DND-41 (cell line): ENCODE measurements around the gene OR6B2.

Experiments
- EZH2 ChIP-seq: IDR thresholded peaks from 3 replicates; pipeline ENCODE4 v1.6.1; 2012; ENCODE audit warnings: borderline replicate concordance, low read depth, mild to moderate bottlenecking, moderate library complexity, low read length, inconsistent platforms; ENCODE audit not compliant: severe bottlenecking
- TF ChIP-seq, protein P1 (sequence below): IDR thresholded peaks from 2 replicates; pipeline ENCODE4 v1.5.1; 2012; ENCODE audit warnings: borderline replicate concordance, low read length, moderate library complexity, mild to moderate bottlenecking; ENCODE audit not compliant: poor library complexity, severe bottlenecking; ENCODE audit errors: extremely low read depth

DNA sequence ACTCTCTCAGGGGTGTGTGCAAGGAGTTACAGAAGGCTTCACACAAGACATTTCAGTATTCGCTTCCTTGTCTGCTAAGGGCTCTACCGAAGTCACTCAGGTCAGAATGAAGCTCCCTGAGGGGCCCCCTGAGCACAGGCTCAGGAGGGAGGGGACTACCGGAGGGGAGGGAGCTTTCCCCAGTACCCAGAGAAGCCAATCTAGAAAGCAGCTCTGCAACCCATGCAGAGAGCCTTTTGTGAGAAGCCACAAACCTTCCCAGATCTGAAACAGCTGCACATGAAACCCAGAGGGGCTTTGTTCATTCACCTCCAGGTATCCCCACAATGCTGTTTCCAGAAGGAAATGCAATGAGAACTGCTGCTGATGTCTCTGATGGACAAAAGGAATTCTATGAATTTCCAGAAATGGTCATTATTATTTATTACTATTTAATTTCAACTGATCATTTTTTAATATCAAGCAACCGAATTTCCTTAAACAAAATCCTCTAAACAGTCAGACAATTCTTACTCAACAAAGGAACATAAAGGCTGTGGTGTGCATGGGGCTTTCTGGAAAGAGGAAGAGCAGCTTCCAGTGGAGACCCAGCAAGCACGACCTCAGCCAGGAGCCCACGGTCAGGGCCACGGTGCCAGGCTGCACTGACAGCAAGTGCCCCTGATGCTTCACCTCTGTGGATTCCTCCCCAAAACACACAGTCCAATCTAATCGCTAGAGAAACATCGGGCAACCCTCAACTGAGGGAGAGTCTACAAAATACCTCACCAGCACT lies 47.0 kb downstream of the OR6B2 start:
- TF ChIP-seq, protein P1, sequence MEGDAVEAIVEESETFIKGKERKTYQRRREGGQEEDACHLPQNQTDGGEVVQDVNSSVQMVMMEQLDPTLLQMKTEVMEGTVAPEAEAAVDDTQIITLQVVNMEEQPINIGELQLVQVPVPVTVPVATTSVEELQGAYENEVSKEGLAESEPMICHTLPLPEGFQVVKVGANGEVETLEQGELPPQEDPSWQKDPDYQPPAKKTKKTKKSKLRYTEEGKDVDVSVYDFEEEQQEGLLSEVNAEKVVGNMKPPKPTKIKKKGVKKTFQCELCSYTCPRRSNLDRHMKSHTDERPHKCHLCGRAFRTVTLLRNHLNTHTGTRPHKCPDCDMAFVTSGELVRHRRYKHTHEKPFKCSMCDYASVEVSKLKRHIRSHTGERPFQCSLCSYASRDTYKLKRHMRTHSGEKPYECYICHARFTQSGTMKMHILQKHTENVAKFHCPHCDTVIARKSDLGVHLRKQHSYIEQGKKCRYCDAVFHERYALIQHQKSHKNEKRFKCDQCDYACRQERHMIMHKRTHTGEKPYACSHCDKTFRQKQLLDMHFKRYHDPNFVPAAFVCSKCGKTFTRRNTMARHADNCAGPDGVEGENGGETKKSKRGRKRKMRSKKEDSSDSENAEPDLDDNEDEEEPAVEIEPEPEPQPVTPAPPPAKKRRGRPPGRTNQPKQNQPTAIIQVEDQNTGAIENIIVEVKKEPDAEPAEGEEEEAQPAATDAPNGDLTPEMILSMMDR, result no peak
- no peak for TF ChIP-seq EZH2
